Activated naive CD4-positive, alpha-beta T cell treated with anti-CD3 and anti-CD28 coated beads, Interleukin-2, amount 10 ng/mL, durations not matched to agents 7 days and 5 days (primary cell): ENCODE results near the gene AFAP1.
A peak's percentile ranks its signal among the peaks of the same experiment; 100 is the strongest.

ENCODE experiments used
- CTCF ChIA-PET: fragments of 350-600 bp; sonication (Branson Sonifier 250); formaldehyde crosslinking; loops from one replicate; lab custom pipeline; 2021; ENCODE audit warnings: antibody characterized with exemption; lab: Charles Lee
- DNase-seq: peaks from one replicate; pipeline ENCODE4 v3.0.0-alpha.2; 2020
- H3K27ac Mint-ChIP-seq: one replicate; pipeline ENCODE4 v1.8.0; 2021; ENCODE audit warnings: mild to moderate bottlenecking, moderate library complexity, mixed read lengths
- H3K27me3 Mint-ChIP-seq: one replicate; pipeline ENCODE4 v1.8.0; 2021; ENCODE audit warnings: mild to moderate bottlenecking, mixed read lengths
- H3K36me3 Mint-ChIP-seq: one replicate; pipeline ENCODE4 v1.8.0; 2021; ENCODE audit warnings: mixed read lengths
- H3K4me1 Mint-ChIP-seq: one replicate; pipeline ENCODE4 v1.8.0; 2021; ENCODE audit warnings: mixed read lengths
- H3K4me3 Mint-ChIP-seq: one replicate; pipeline ENCODE4 v1.8.0; 2021; ENCODE audit warnings: mild to moderate bottlenecking, moderate library complexity, mixed read lengths
- H3K9me3 Mint-ChIP-seq: one replicate; pipeline ENCODE4 v1.8.0; 2021; ENCODE audit warnings: mixed read lengths

The AFAP1 gene

DNA sequence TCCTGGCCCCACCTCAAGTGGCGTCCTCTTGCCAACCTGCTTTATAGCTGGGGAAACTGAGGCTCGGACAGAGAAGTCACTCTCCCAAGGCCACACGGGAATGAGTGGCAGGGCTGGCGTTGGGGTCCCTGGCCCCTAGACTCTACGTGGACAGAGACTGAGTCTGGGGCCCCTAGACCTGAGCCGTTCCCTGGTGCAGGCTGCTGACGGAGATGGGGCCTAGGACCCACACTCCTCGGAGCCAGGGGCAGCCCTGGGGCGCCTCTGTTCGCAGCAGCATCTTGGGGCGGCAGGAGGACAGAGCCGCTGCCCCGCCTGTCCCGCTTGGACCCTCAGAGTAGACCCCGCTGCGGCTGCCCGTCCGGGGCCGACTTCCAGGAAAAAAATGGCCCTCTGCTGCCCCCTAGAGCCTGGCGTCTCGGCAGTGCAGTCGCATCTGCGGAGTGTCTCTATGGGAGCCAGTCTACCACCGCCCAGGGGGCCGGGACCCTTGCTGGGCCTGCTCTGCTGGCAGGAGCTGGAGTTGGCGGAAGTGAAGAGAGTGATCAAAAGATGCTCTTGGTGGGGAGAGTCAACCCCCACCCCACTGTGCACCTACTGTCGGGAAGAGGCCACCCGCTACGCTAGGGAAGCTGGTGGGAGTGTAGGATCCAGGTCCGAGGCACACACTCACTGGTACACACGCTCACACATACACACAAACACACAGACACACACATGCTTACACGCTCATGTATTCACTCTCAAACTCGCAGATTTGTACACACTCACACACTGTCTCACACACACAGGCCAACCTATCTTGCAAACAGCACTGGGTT lies 220.1 kb downstream of the AFAP1 start:
- Mint-ChIP-seq H3K4me3 (no peak overlapping the region), H3K4me1 (no peaks in the 10 kb centered on the region), H3K27ac (no peak overlapping the region), H3K9me3 (peaks cover 8% of the 10 kb centered on the region), H3K27me3 (peaks cover 17% of the 10 kb centered on the region), H3K36me3 (no peaks in the 10 kb centered on the region)
- CTCF ChIA-PET, result interaction anchor here (0.6 to 2.4 kb wide), 13 partner anchors 10 to 562 kb away, joined by 3 to 9 read pairs (median 4); partner anchors contain the start of gene SORCS2
- peak; percentile 78 for DNase-seq

GRCh38 chr4:7717946-7718490 lies 221.6 kb downstream of the AFAP1 start:
- DNase-seq, result no peak
- CTCF ChIA-PET, result no interaction called here
- Mint-ChIP-seq H3K27me3 (peaks cover 17% of the 10 kb centered on the region), H3K36me3 (no peaks in the 10 kb centered on the region), H3K9me3 (no peaks in the 10 kb centered on the region), H3K27ac (no peak overlapping the region), H3K4me3 (no peak overlapping the region), H3K4me1 (no peaks in the 10 kb centered on the region)

- no peak for DNase-seq
- H3K27ac Mint-ChIP-seq, result no peak overlapping the region
These were observed 222.5 kb downstream of the AFAP1 start for GRCh38 chr4:7717161-7717560.

GRCh38 chr4:7716010-7716721 lies 223.5 kb downstream of the AFAP1 start:
- CTCF ChIA-PET, result no interaction called here
- Mint-ChIP-seq H3K9me3 (no peaks in the 10 kb centered on the region), H3K27ac (no peak overlapping the region), H3K4me1 (no peaks in the 10 kb centered on the region), H3K27me3 (peaks cover 13% of the 10 kb centered on the region), H3K4me3 (no peak overlapping the region), H3K36me3 (no peaks in the 10 kb centered on the region)
- no peak for DNase-seq

More at GRCh38 chr4:7717161-7717560, 222.5 kb downstream of the AFAP1 start:
- Mint-ChIP-seq H3K27me3 (peaks cover 13% of the 10 kb centered on the region), H3K36me3 (no peaks in the 10 kb centered on the region), H3K4me1 (no peaks in the 10 kb centered on the region), H3K9me3 (no peaks in the 10 kb centered on the region), H3K4me3 (no peak overlapping the region)
- CTCF ChIA-PET, result no interaction called here

GRCh38 chr4:7715271-7716009 lies 224.2 kb downstream of the AFAP1 start:
- H3K27me3 Mint-ChIP-seq, result peaks cover 9% of the 10 kb centered on the region
- no peak for DNase-seq
- H3K4me1 Mint-ChIP-seq, result no peaks in the 10 kb centered on the region
- H3K4me3 Mint-ChIP-seq, result no peak overlapping the region
- CTCF ChIA-PET, result no interaction called here
- H3K36me3 Mint-ChIP-seq, result no peaks in the 10 kb centered on the region
- H3K9me3 Mint-ChIP-seq, result no peaks in the 10 kb centered on the region
- H3K27ac Mint-ChIP-seq, result no peak overlapping the region

DNA sequence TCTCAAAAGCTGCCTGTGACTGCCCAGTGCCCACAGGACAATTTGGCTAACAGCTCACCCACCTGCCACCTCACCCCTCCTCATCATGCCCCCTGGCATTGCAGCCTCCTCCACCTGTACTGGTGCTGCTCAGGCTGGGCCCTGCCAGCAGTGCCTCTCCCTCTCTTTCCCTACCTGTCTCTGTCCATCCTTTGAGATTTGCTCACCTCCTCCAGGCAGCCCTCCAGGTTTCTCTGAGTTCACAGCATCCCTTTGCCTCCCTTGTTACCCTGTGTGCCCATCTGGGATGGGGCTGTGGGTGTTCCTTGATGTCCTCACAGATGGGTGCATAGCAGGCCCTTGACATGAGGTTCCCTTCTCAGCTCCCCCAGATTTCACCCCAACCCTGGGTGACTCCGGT lies 224.9 kb downstream of the AFAP1 start:
- CTCF ChIA-PET, result interaction anchor here (1.1 kb wide), 1 partner anchor 520 kb away, joined by 3 read pairs; no protein-coding TSS in a partner anchor
- Mint-ChIP-seq H3K27ac (no peak overlapping the region), H3K9me3 (no peaks in the 10 kb centered on the region), H3K36me3 (no peaks in the 10 kb centered on the region), H3K4me3 (no peak overlapping the region), H3K4me1 (no peaks in the 10 kb centered on the region), H3K27me3 (peaks cover 7% of the 10 kb centered on the region)
- DNase-seq, result no peak

DNA sequence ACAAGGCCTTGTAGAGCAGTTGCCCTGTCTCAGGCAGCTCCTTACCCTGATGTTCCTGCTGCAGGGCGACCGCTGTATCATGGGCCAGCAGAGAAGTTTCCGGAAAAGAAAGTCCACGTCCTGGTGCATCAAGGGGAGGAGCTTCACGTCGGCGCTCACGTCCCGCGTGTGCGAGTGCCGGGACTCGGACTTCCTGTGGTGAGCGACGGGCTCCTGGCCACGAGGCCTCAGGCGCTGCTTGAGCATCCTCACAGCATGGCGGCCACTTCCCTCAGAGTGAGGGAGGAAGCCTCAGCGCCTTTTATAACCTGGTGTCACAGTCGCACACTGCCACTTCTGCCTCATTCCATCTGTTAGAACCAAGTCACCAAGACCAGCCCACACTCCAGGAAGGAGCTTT lies 225.5 kb downstream of the AFAP1 start:
- Mint-ChIP-seq H3K4me1 (no peaks in the 10 kb centered on the region), H3K27ac (no peak overlapping the region), H3K27me3 (peaks cover 3% of the 10 kb centered on the region), H3K4me3 (no peak overlapping the region), H3K9me3 (no peaks in the 10 kb centered on the region), H3K36me3 (no peaks in the 10 kb centered on the region)
- CTCF ChIA-PET, result interaction anchor here (1.1 kb wide), 1 partner anchor 519 kb away, joined by 3 read pairs; no protein-coding TSS in a partner anchor
- DNase-seq, result no peak

DNA sequence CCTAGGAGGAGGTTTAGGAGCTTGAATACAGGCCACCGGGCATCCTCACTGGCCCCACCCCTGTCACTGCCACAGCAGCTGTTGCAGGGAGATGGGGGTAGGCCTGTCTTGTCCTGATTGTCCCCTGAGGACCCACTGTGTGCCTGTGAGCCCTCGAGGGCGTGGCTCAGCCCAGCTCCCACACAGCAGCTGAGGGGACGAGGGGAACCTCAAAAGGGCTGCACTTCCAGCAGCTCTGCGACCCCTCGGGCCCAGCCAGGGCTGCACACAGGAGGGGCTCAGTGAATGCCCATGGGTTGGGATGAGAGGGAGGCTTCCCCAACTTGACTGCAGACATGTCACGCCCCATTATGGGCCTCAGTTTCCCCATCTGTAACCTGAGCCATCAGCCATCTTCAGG lies 225.9 kb downstream of the AFAP1 start:
- Mint-ChIP-seq H3K4me1 (no peaks in the 10 kb centered on the region), H3K36me3 (no peaks in the 10 kb centered on the region), H3K27me3 (peaks cover 3% of the 10 kb centered on the region), H3K27ac (no peak overlapping the region), H3K4me3 (no peak overlapping the region), H3K9me3 (no peaks in the 10 kb centered on the region)
- DNase-seq, result no peak
- CTCF ChIA-PET, result interaction anchor here (1.1 kb wide), 1 partner anchor 519 kb away, joined by 3 read pairs; no protein-coding TSS in a partner anchor

GRCh38 chr4:7712021-7712671 lies 227.5 kb downstream of the AFAP1 start:
- H3K4me3 Mint-ChIP-seq, result no peak overlapping the region
- no peaks in the 10 kb centered on the region for H3K36me3 Mint-ChIP-seq
- H3K27ac Mint-ChIP-seq, result no peak overlapping the region
- CTCF ChIA-PET, result no interaction called here
- no peaks in the 10 kb centered on the region for H3K27me3 Mint-ChIP-seq
- no peaks in the 10 kb centered on the region for H3K9me3 Mint-ChIP-seq
- DNase-seq, result no peak
- H3K4me1 Mint-ChIP-seq, result no peaks in the 10 kb centered on the region

- no peaks in the 10 kb centered on the region for H3K9me3 Mint-ChIP-seq
- no peaks in the 10 kb centered on the region for H3K4me1 Mint-ChIP-seq
These were observed 228.2 kb downstream of the AFAP1 start for GRCh38 chr4:7711307-7711963.

GRCh38 chr4:7710576-7711306 lies 228.9 kb downstream of the AFAP1 start:
- H3K27ac Mint-ChIP-seq, result no peak overlapping the region
- H3K9me3 Mint-ChIP-seq, result no peaks in the 10 kb centered on the region
- H3K36me3 Mint-ChIP-seq, result no peaks in the 10 kb centered on the region
- H3K27me3 Mint-ChIP-seq, result no peaks in the 10 kb centered on the region
- CTCF ChIA-PET, result no interaction called here
- no peak for DNase-seq
- no peaks in the 10 kb centered on the region for H3K4me1 Mint-ChIP-seq
- H3K4me3 Mint-ChIP-seq, result no peak overlapping the region

More at GRCh38 chr4:7711307-7711963, 228.2 kb downstream of the AFAP1 start:
- Mint-ChIP-seq H3K27me3 (no peaks in the 10 kb centered on the region), H3K27ac (no peak overlapping the region), H3K4me3 (no peak overlapping the region), H3K36me3 (no peaks in the 10 kb centered on the region)
- CTCF ChIA-PET, result no interaction called here
- DNase-seq, result no peak

GRCh38 chr4:7710126-7710525 lies 229.5 kb downstream of the AFAP1 start:
- Mint-ChIP-seq H3K36me3 (no peaks in the 10 kb centered on the region), H3K27ac (no peak overlapping the region), H3K27me3 (no peaks in the 10 kb centered on the region), H3K9me3 (no peaks in the 10 kb centered on the region), H3K4me3 (no peak overlapping the region), H3K4me1 (no peaks in the 10 kb centered on the region)
- CTCF ChIA-PET, result no interaction called here
- no peak for DNase-seq

- Mint-ChIP-seq H3K27me3 (no peaks in the 10 kb centered on the region), H3K27ac (no peak overlapping the region), H3K4me3 (no peak overlapping the region), H3K4me1 (no peaks in the 10 kb centered on the region), H3K36me3 (no peaks in the 10 kb centered on the region), H3K9me3 (no peaks in the 10 kb centered on the region)
- CTCF ChIA-PET, result no interaction called here
- no peak for DNase-seq
These were observed 230.2 kb downstream of the AFAP1 start for GRCh38 chr4:7709431-7709830.
